ENCODE data around the gene LYPD8. TPM values are rescaled to one million over a fixed set of nuclear protein-coding genes. Genes with fewer than 3 reads are reported as not detected.

LYPD8 gene
- total and polyA plus RNA-seq, 12 donors, result not detected

GRCh38 chr1:248739572-248740205 is 15.9 kb downstream of the LYPD8 start:
- WGBS, 2 donors, result 65 to 72% methylated on average over 16 of the region's 16 CpGs

GRCh38 chr1:248737457-248737856 is 18.1 kb downstream of the LYPD8 start:
- no peak overlapping the region for H3K4me3 ChIP-seq
- no peak for DNase-seq
- no peak overlapping the region for H3K27ac ChIP-seq
- no peak for ATAC-seq
- intact Hi-C loops (cut with DNase I), result no loop called here
- peaks cover 0 to 12% (median 0%) of the 10 kb centered on the region in 11 donors for H3K9me3 ChIP-seq
- H3K4me1 ChIP-seq, result no peaks in the 10 kb centered on the region
- WGBS, 2 donors, result 67 to 75% methylated on average over 6 of the region's 6 CpGs
- TF ChIP-seq CTCF (IDR thresholded peaks at IDR 0.05), result no peak
- H3K27me3 ChIP-seq, result peaks cover 0 to 15% (median 0%) of the 10 kb centered on the region in 7 donors
- no peaks in the 10 kb centered on the region for H3K36me3 ChIP-seq

More at GRCh38 chr1:248739572-248740205, 15.9 kb downstream of the LYPD8 start:
- DNase-seq, result no peak
- Histone ChIP-seq H3K9me3 (peaks cover 0 to 9% (median 0%) of the 10 kb centered on the region in 11 donors), H3K4me1 (no peaks in the 10 kb centered on the region), H3K27me3 (peaks cover 0 to 15% (median 0%) of the 10 kb centered on the region in 7 donors), H3K4me3 (no peak overlapping the region), H3K36me3 (no peaks in the 10 kb centered on the region), H3K27ac (no peak overlapping the region)
- no peak for TF ChIP-seq CTCF (IDR thresholded peaks at IDR 0.05)
- intact Hi-C loops (cut with DNase I), result no loop called here
- ATAC-seq, result no peak

- peaks cover 0 to 15% (median 0%) of the 10 kb centered on the region in 7 donors for H3K27me3 ChIP-seq
- intact Hi-C loops (cut with DNase I), result no loop called here
- H3K4me1 ChIP-seq, result no peaks in the 10 kb centered on the region
- peaks cover 0 to 12% (median 0%) of the 10 kb centered on the region in 11 donors for H3K9me3 ChIP-seq
- no peak overlapping the region for H3K27ac ChIP-seq
- H3K4me3 ChIP-seq, result no peak overlapping the region
- TF ChIP-seq CTCF (IDR thresholded peaks at IDR 0.05), result no peak
- no peaks in the 10 kb centered on the region for H3K36me3 ChIP-seq
- ATAC-seq (no peak), DNase-seq (no peak)
- WGBS, 2 donors, result 55 to 74% methylated on average over 4 of the region's 4 CpGs
These were observed 18.6 kb downstream of the LYPD8 start for GRCh38 chr1:248736977-248737376.

GRCh38 chr1:248733566-248733965 is 22.0 kb downstream of the LYPD8 start:
- intact Hi-C loops (cut with DNase I), result no loop called here
- H3K4me1 ChIP-seq, result no peaks in the 10 kb centered on the region
- H3K27ac ChIP-seq, result no peak overlapping the region
- peaks cover 0 to 15% (median 0%) of the 10 kb centered on the region in 7 donors for H3K27me3 ChIP-seq
- 71 to 82% methylated on average over 5 of the region's 5 CpGs for WGBS, 2 donors
- TF ChIP-seq CTCF (IDR thresholded peaks at IDR 0.05), result no peak
- no peak for ATAC-seq
- DNase-seq, result no peak
- no peaks in the 10 kb centered on the region for H3K36me3 ChIP-seq
- peaks cover 0 to 12% (median 0%) of the 10 kb centered on the region in 11 donors for H3K9me3 ChIP-seq
- H3K4me3 ChIP-seq, result no peak overlapping the region
